Measurements from ENCODE around the gene GET3.
"Not testable (repeated sequence)": the region's sequence is repeated elsewhere in the genome, so short reads cannot be mapped to it uniquely, and the experiment has no call there.

GET3 gene

GRCh38 chr19:12708641-12709040 is 28.7 kb upstream of the GET3 start:
- Histone ChIP-seq H3K79me2 (ENCODE audit: low read length) (peaks cover 17% of the 10 kb centered on the region; the same call in 1 of the 2 replicates), H3K27ac (ENCODE audit: low read length) (no peak overlapping the region), H3K4me1 (ENCODE audit: low read length) (no peaks in the 10 kb centered on the region), H3K4me2 (ENCODE audit: low read length) (no peak overlapping the region), H3K4me3 (ENCODE audit: low read length) (no peak overlapping the region), H4K20me1 (ENCODE audit: insufficient read depth, low read length) (no peaks in the 10 kb centered on the region), H2AFZ (ENCODE audit: low read depth, low read length) (no peak overlapping the region), H3K36me3 (replicated peaks; ENCODE audit: low read depth, low read length) (peaks cover 54% of the 10 kb centered on the region), H3K9me3 (ENCODE audit: insufficient read depth, low read length) (no peaks in the 10 kb centered on the region), H3K27me3 (ENCODE audit: low read depth, low read length) (no peaks in the 10 kb centered on the region), H3K9ac (ENCODE audit: low read length) (no peak overlapping the region)
- no peak for TF ChIP-seq CTCF (IDR thresholded peaks at IDR 0.05; ENCODE audit: low read depth, low read length)
- no peak for TF ChIP-seq EZH2phosphoT487 (IDR thresholded peaks at IDR 0.05; ENCODE audit: low read depth)

- H3K4me1 ChIP-seq (ENCODE audit: low read length), result no peaks in the 10 kb centered on the region
- H3K4me3 ChIP-seq (ENCODE audit: low read length), result no peak overlapping the region
- no peaks in the 10 kb centered on the region for H3K9me3 ChIP-seq (ENCODE audit: insufficient read depth, low read length)
- H3K27ac ChIP-seq (ENCODE audit: low read length), result no peak overlapping the region
- H3K27me3 ChIP-seq (ENCODE audit: low read depth, low read length), result no peaks in the 10 kb centered on the region
- no peak overlapping the region for H2AFZ ChIP-seq (ENCODE audit: low read depth, low read length)
- H3K36me3 ChIP-seq (replicated peaks; ENCODE audit: low read depth, low read length), result peaks cover 55% of the 10 kb centered on the region
- H3K79me2 ChIP-seq (ENCODE audit: low read length), result peaks cover 31% of the 10 kb centered on the region
- no peak overlapping the region for H3K9ac ChIP-seq (ENCODE audit: low read length)
- no peak overlapping the region for H3K4me2 ChIP-seq (ENCODE audit: low read length)
- 0 out of 2 replicates have a peak, but pooled peaks cover 3% of the 10 kb centered on the region for H4K20me1 ChIP-seq (ENCODE audit: insufficient read depth, low read length)
- no peak for TF ChIP-seq EZH2phosphoT487 (IDR thresholded peaks at IDR 0.05; ENCODE audit: low read depth)
- TF ChIP-seq CTCF (IDR thresholded peaks at IDR 0.05; ENCODE audit: low read depth, low read length), result no peak
Observed at GRCh38 chr19:12711187-12711586, 26.1 kb upstream of the GET3 start.

GRCh38 chr19:12712077-12712476 is 25.2 kb upstream of the GET3 start:
- not testable (repeated sequence) for H3K27me3 ChIP-seq (ENCODE audit: low read depth, low read length); H3K4me3 ChIP-seq (ENCODE audit: low read length); H3K4me2 ChIP-seq (ENCODE audit: low read length); H3K9me3 ChIP-seq (ENCODE audit: insufficient read depth, low read length); H4K20me1 ChIP-seq (ENCODE audit: insufficient read depth, low read length); H2AFZ ChIP-seq (ENCODE audit: low read depth, low read length); H3K27ac ChIP-seq (ENCODE audit: low read length); H3K9ac ChIP-seq (ENCODE audit: low read length); H3K4me1 ChIP-seq (ENCODE audit: low read length)
- peaks cover 53% of the 10 kb centered on the region for H3K36me3 ChIP-seq (replicated peaks; ENCODE audit: low read depth, low read length)
- peaks cover 38% of the 10 kb centered on the region for H3K79me2 ChIP-seq (ENCODE audit: low read length)

GRCh38 chr19:12713304-12713703 is 24.0 kb upstream of the GET3 start:
- H3K9ac ChIP-seq (ENCODE audit: low read length); H3K4me3 ChIP-seq (ENCODE audit: low read length); H3K4me2 ChIP-seq (ENCODE audit: low read length); H2AFZ ChIP-seq (ENCODE audit: low read depth, low read length); H3K4me1 ChIP-seq (ENCODE audit: low read length); H4K20me1 ChIP-seq (ENCODE audit: insufficient read depth, low read length); H3K27ac ChIP-seq (ENCODE audit: low read length); H3K9me3 ChIP-seq (ENCODE audit: insufficient read depth, low read length); H3K27me3 ChIP-seq (ENCODE audit: low read depth, low read length): not testable (repeated sequence)
- Histone ChIP-seq H3K79me2 (ENCODE audit: low read length) (peaks cover 50% of the 10 kb centered on the region), H3K36me3 (replicated peaks; ENCODE audit: low read depth, low read length) (peaks cover 58% of the 10 kb centered on the region)

- 0 out of 2 replicates have a peak, but pooled peaks cover 3% of the 10 kb centered on the region for H4K20me1 ChIP-seq (ENCODE audit: insufficient read depth, low read length)
- TF ChIP-seq CTCF (IDR thresholded peaks at IDR 0.05; ENCODE audit: low read depth, low read length) (no peak), EZH2phosphoT487 (IDR thresholded peaks at IDR 0.05; ENCODE audit: low read depth) (no peak)
- no peaks in the 10 kb centered on the region for H3K9me3 ChIP-seq (ENCODE audit: insufficient read depth, low read length)
- no peak overlapping the region for H2AFZ ChIP-seq (ENCODE audit: low read depth, low read length)
- no peak overlapping the region for H3K27ac ChIP-seq (ENCODE audit: low read length)
- H3K4me2 ChIP-seq (ENCODE audit: low read length), result no peak overlapping the region
- no peaks in the 10 kb centered on the region for H3K27me3 ChIP-seq (ENCODE audit: low read depth, low read length)
- H3K4me3 ChIP-seq (ENCODE audit: low read length), result no peak overlapping the region
- H3K79me2 ChIP-seq (ENCODE audit: low read length), result peaks cover 67% of the 10 kb centered on the region
- no peak overlapping the region for H3K9ac ChIP-seq (ENCODE audit: low read length)
- no peaks in the 10 kb centered on the region for H3K4me1 ChIP-seq (ENCODE audit: low read length)
- peaks cover 58% of the 10 kb centered on the region for H3K36me3 ChIP-seq (replicated peaks; ENCODE audit: low read depth, low read length)
Observed at GRCh38 chr19:12715102-12715501, 22.2 kb upstream of the GET3 start.
